GM18951 (cell line): ENCODE data around the gene HLTF.
"Not testable (repeated sequence)": the region's sequence is repeated elsewhere in the genome, so short reads cannot be mapped to it uniquely, and the experiment has no call there.

Source experiments
- POLR2A ChIP-seq: IDR thresholded peaks from 4 replicates; pipeline ENCODE4 v1.6.1; 2011; ENCODE audit warnings: mild to moderate bottlenecking; ENCODE audit not compliant: insufficient read length, insufficient read depth; ENCODE audit errors: extremely low read depth
- in situ Hi-C: fragments of 300-500 bp; cut with MboI; formaldehyde crosslinking; loops from one replicate; pipeline ENCODE4 v1.12.0; 2022; ENCODE audit warnings: low sequenced_read_pairs, mixed read lengths, inconsistent platforms; ENCODE audit not compliant: unreplicated experiment

The HLTF gene

GRCh38 chr3:149003653-149004305 is 82.6 kb downstream of the HLTF start:
- no peak for TF ChIP-seq POLR2A
- in situ Hi-C loops = no loop called here

- no peak for TF ChIP-seq POLR2A
- in situ Hi-C loops = no loop called here
Measured at GRCh38 chr3:149001727-149002126, 84.6 kb downstream of the HLTF start.

GRCh38 chr3:149000206-149000745 is 86.1 kb downstream of the HLTF start:
- no peak for TF ChIP-seq POLR2A
- in situ Hi-C loops = no loop called here

- in situ Hi-C loops = no loop called here
- TF ChIP-seq POLR2A = no peak
Measured at GRCh38 chr3:148999806-149000205, 86.5 kb downstream of the HLTF start.

- no peak for TF ChIP-seq POLR2A
- in situ Hi-C loops = no loop called here
Measured at GRCh38 chr3:148998715-148999423, 87.5 kb downstream of the HLTF start.

GRCh38 chr3:148998297-148998696 is 88.0 kb downstream of the HLTF start:
- TF ChIP-seq POLR2A = no peak
- in situ Hi-C loops = no loop called here

GRCh38 chr3:148997623-148998022 is 88.7 kb downstream of the HLTF start:
- no peak for TF ChIP-seq POLR2A
- in situ Hi-C loops = no loop called here

- in situ Hi-C loops = no loop called here
- TF ChIP-seq POLR2A = no peak
Measured at GRCh38 chr3:148992635-148993255, 93.6 kb downstream of the HLTF start.

GRCh38 chr3:148992027-148992634 is 94.2 kb downstream of the HLTF start:
- no peak for TF ChIP-seq POLR2A
- in situ Hi-C loops = no loop called here

GRCh38 chr3:148991219-148992026 is 94.9 kb downstream of the HLTF start, which contains the start of gene GYG1:
Gene GYG1 (plus strand): TSS chr3:148991540. CDS start chr3:148991641, 101 bp downstream.
- TF ChIP-seq POLR2A = peak; percentile 98
- in situ Hi-C loops = no loop called here

- TF ChIP-seq POLR2A = no peak
- in situ Hi-C loops = no loop called here
Measured at GRCh38 chr3:148990236-148990635, 96.1 kb downstream of the HLTF start.

GRCh38 chr3:148987551-148987950 is 98.8 kb downstream of the HLTF start:
- in situ Hi-C loops = not testable (repeated sequence)
